HUES48 (cell line): ENCODE data around the gene FOLR2.

ENCODE experiments used
- H3K27ac ChIP-seq: one replicate; pipeline ENCODE4 v1.7.0; 2013; ENCODE audit warnings: low read depth, low read length, inconsistent platforms
- H3K27me3 ChIP-seq: 2 replicates; pipeline ENCODE4 v1.6.1; 2013; ENCODE audit warnings: mild to moderate bottlenecking, low read length; ENCODE audit not compliant: control insufficient read depth, insufficient read depth
- H3K36me3 ChIP-seq: 2 replicates; pipeline ENCODE4 v1.6.1; 2013; ENCODE audit warnings: low read length; ENCODE audit not compliant: control insufficient read depth, insufficient read depth
- H3K4me1 ChIP-seq: 2 replicates; pipeline ENCODE4 v1.6.1; 2013; ENCODE audit warnings: mild to moderate bottlenecking, low read length; ENCODE audit not compliant: control insufficient read depth, insufficient read depth
- H3K4me3 ChIP-seq: 2 replicates; pipeline ENCODE4 v1.5.1; 2013; ENCODE audit warnings: mild to moderate bottlenecking, low read depth, low read length
- H3K9ac ChIP-seq: 2 replicates; pipeline ENCODE4 v1.6.1; 2013; ENCODE audit warnings: mild to moderate bottlenecking, low read depth, low read length, moderate library complexity
- H3K9me3 ChIP-seq: 2 replicates; pipeline ENCODE4 v1.6.1; 2013; ENCODE audit warnings: low read length; ENCODE audit not compliant: control insufficient read depth, insufficient read depth

FOLR2 gene

DNA sequence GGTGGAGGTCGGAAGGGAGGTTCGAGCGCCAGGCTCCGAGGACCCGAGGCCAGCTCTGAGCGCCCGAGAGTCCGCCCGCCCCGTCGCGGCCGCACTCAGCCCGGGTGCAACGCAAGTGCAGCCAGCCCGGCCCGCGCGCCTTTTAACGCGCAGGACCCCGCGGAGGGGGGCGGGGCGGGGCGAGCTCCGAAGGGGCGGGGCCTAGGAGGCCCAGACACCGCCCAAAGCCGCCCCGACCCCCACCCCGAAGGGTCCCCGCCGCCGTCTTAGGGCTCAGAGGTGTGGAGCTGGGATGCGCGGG lies 27.4 kb downstream of the FOLR2 start, which contains the start of gene PHOX2A:
TSS of gene PHOX2A (minus strand) at position 117 of the 301 bp plus-strand sequence. CDS start 172 bp downstream, outside the sequence.
- H3K4me1 ChIP-seq = peaks cover 20% of the 10 kb centered on the region
- H3K9ac ChIP-seq = no peak within 1 kb of the TSS
- peaks cover 99% of the 10 kb centered on the region for H3K27me3 ChIP-seq

DNA sequence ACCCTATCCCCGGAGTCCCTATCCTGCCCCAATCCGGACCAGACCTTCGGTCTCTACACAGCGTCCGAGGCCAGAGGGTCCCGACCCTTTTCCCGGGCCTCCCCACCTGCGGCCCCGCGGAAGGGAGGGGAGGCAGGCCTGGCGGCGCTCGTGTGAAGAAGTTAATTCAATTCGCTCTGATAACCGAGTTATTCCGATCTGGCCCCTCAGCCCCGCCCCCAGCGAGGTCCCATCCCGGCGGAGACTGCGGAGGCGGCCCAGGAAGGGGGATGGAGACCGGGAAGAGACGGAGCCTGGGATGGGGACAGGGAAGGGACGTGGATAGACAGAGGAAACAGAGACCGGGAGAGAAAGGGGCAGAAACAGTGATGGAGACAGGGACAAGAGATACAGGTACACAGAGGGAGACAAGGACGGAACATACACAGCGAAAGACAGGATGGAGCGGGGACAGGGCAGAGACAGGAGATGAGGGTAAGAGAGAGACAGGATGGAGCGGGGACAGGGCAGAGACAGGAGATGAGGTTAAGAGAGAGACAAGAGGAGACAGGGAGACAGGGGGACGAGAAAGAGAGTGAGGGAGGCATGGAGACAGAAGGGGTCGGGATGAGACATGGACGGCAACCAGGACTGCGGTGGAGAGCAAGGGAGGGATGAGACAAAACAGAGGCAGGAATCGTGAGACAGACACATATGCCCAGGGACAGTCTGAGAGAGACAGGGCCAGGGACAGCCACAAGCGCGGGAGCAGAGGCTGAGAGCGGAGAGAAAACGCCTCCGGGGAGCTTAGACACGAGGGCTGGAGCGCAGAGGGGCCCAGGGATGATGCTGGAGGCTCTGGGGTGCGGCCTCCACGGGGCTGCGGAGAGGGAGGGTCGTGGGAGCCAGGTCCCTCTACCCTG lies 28.0 kb downstream of the FOLR2 start:
- Histone ChIP-seq H3K9ac (no peak overlapping the region), H3K27me3 (peaks cover 97% of the 10 kb centered on the region), H3K9me3 (no peaks in the 10 kb centered on the region), H3K4me1 (peaks cover 16% of the 10 kb centered on the region), H3K36me3 (no peaks in the 10 kb centered on the region), H3K27ac (no peak overlapping the region), H3K4me3 (peak overlapping the region; percentile 68)

More for the DNA sequence above, 27.4 kb downstream of the FOLR2 start, which contains the start of gene PHOX2A:
- H3K27ac ChIP-seq = no peak within 1 kb of the TSS
- H3K36me3 ChIP-seq = no peaks in the 10 kb centered on the region
- H3K9me3 ChIP-seq = no peaks in the 10 kb centered on the region
- peak within 1 kb of the TSS; percentile 68 for H3K4me3 ChIP-seq

DNA sequence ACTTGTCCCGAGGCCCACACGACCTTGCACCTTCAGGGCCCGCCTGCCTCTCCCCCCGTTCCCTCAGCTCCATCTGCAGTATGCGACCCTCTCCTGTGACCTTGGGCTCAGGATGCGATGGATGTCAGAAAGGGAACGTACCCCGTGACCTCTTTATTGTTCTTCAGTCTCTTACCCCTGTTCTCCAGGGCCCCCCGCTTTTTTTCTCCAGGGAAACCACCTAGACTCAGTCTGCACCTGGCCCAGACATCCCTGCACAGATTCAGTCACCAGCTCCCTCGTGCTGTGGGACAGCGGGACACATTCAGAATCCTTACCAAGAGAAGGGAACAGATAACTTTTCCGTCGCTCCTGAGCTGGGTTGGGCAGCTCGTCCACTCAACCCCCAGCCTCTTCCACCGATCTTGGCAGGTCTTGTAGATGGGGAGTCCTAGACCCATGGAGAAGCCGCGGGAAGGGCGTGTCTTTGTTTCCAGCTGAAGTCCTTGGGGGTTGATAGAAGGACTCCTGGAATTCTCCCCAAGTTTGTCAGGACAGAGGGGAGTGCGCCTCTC lies 28.7 kb downstream of the FOLR2 start:
- H3K4me3 ChIP-seq = peak overlapping the region; percentile 68
- H3K4me1 ChIP-seq = peaks cover 12% of the 10 kb centered on the region
- no peaks in the 10 kb centered on the region for H3K9me3 ChIP-seq
- H3K27ac ChIP-seq = no peak overlapping the region
- H3K36me3 ChIP-seq = no peaks in the 10 kb centered on the region
- no peak overlapping the region for H3K9ac ChIP-seq
- H3K27me3 ChIP-seq = peaks cover 90% of the 10 kb centered on the region

DNA sequence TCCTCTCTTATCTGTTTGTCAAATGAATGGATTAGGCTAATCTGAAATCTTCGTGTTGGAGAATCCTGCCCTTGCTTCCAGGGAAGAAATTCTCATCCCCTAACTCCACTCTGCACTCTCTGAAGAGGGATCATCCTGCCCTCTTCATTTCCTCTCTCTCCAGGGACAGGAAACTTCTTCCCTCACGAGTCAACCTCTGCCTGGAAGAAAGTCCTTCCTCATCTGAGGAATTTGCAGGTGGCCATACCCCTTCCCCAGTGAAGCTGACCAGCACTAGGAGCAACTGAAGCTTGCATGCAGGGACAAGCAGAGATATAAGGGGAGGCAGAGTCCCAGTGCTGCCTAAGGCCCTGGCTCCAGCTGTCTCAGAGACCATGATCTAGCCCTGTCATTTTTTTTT lies 31.0 kb downstream of the FOLR2 start:
- H3K4me1 ChIP-seq = peaks cover 5% of the 10 kb centered on the region; the same call in 1 of the 2 replicates
- no peaks in the 10 kb centered on the region for H3K9me3 ChIP-seq
- H3K27me3 ChIP-seq = peaks cover 67% of the 10 kb centered on the region
- no peaks in the 10 kb centered on the region for H3K36me3 ChIP-seq
- no peak overlapping the region for H3K27ac ChIP-seq
- no peak overlapping the region for H3K4me3 ChIP-seq
- no peak overlapping the region for H3K9ac ChIP-seq

DNA sequence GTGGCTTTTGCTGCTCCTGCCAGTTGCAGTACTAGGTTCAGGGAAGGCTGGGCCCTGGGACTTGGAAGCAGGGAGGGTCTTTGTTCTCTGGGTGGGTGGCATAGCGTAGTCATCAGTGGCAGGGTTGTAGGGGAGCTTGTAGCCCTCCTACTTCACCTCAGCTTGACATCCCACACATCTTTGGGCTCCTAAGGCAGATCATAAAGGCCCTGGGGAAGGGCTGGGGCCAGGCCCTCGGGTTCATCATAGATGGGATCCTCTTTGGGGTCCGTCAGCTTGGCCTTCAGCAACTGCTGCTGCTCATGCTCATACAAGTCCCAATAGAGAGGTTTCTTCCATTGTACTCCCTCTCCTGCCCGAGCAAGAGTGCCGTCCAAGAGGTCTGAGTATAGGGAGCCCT lies 33.4 kb downstream of the FOLR2 start:
- H3K27me3 ChIP-seq = peaks cover 45% of the 10 kb centered on the region
- no peak overlapping the region for H3K9ac ChIP-seq
- H3K9me3 ChIP-seq = no peaks in the 10 kb centered on the region
- no peak overlapping the region for H3K27ac ChIP-seq
- H3K36me3 ChIP-seq = no peaks in the 10 kb centered on the region
- no peak overlapping the region for H3K4me3 ChIP-seq
- H3K4me1 ChIP-seq = peaks cover 2% of the 10 kb centered on the region; the same call in 1 of the 2 replicates

DNA sequence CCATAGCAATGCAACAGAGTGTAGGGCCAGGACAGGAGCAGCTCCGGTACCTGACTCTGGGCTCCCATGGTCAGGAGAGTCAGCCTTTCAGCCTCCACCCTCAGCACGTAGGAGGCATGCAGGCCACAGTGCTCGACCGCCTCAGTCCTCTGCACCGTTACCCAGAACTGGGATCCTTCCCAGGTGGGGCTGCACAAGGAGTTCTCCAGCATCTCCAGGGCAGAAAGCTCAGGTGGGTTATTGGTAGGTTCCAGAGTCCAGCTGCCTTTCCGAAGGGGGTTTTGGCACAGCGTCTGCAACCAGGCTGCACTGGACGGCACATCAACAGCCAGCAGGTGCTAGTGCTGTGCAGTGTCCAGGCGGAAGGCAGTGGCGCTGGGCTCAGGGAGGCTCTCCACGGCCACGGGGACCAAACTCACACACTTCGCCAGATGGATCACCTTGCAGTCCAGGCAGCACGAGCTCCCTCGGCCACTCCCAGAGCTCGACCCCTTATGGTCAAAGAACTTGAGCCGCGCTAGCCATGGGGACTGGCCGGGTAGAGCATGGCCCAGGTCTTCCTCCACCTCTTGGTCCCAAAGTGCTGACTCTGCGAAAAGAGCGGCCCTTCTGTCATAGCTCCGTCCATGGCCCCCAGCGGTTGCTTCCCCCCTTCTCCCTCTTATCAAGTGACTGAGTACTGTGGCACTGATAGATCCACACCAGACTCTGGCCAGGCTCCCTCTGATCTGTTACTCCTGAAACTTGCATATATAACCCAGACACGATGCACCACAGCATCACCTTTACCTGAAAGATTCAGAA lies 34.3 kb downstream of the FOLR2 start:
- Histone ChIP-seq H3K9ac (no peak overlapping the region), H3K4me3 (no peak overlapping the region), H3K36me3 (no peaks in the 10 kb centered on the region), H3K4me1 (no peaks in the 10 kb centered on the region), H3K9me3 (no peaks in the 10 kb centered on the region), H3K27ac (no peak overlapping the region), H3K27me3 (peaks cover 39% of the 10 kb centered on the region)

DNA sequence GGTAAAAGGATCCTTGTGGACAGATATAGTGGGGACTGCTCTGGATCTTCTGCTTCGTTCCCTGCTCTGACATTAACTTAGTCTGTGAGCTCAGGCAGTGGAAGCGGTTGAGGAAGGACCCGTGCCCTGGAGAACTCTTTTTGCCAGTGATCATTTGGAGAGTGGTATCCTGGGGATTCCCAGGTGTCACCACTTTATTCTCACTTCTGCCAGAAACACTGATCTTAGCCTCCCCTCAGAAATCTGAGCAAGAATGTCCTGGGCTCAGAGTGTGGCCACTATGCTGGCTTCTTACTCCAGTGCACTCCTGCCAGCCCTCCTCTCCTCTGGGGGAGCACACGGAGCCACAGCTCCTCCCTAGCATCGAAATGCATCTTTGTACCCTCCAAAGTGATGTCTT lies 35.0 kb downstream of the FOLR2 start:
- no peak overlapping the region for H3K9ac ChIP-seq
- H3K27me3 ChIP-seq = peaks cover 34% of the 10 kb centered on the region
- H3K4me1 ChIP-seq = no peaks in the 10 kb centered on the region
- no peak overlapping the region for H3K4me3 ChIP-seq
- no peaks in the 10 kb centered on the region for H3K36me3 ChIP-seq
- H3K9me3 ChIP-seq = no peaks in the 10 kb centered on the region
- H3K27ac ChIP-seq = no peak overlapping the region

DNA sequence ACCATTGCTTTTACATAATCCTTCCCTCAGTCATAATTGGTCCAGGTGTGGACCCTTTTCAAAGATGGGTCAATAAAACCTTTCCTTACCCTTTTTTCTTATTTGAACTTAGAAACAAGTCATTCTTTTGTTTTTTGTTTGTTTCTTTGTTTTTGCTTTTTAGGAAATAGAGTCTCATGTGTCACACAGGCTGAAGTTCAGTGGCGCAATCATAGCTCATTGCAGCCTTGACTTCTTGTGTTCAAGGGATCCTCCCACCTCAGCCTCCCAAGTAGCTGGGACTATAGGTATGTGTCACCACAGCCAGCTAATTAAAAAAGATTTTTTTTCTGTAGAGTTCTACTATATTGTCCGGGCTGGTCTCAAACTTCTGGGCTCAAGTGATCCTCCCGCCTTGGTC lies 36.8 kb downstream of the FOLR2 start:
- H3K9me3 ChIP-seq = no peaks in the 10 kb centered on the region
- no peaks in the 10 kb centered on the region for H3K36me3 ChIP-seq
- no peaks in the 10 kb centered on the region for H3K4me1 ChIP-seq
- no peak overlapping the region for H3K9ac ChIP-seq
- H3K27ac ChIP-seq = no peak overlapping the region
- H3K27me3 ChIP-seq = peaks cover 16% of the 10 kb centered on the region
- H3K4me3 ChIP-seq = no peak overlapping the region

DNA sequence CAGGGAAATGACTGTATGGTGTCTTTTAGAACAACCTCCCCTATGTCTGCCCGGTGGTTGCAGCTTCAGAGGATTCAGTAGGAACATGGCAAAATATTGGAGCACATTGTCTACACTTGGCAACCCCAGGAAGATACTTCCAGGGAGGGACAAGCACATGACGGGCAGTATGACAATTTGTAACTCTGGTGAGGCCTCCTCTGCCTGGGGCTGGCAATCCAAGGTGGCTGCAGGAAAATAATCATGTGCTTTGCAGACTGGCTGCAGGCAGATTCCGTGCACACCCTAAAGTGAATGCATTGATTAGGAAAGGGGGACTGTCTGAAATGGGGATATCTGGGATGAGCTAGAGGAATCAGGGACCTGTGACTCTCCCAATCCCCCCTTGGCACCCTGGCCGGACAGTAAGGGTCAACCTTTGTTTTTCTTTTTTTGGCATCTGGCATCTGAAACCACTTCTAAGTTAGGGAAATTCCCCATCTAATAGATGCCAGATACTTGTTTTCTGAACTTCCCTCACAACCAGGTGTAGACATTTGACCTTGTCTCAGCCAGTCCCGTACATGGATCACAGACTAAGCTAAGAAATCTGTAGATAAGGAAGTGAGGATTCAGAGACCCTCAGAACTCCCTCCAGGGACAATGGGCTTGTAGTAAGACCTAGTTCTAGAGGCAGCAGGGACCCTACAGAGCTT lies 37.9 kb downstream of the FOLR2 start:
- Histone ChIP-seq H3K9ac (no peak overlapping the region), H3K4me3 (no peak overlapping the region), H3K27me3 (peaks cover 6% of the 10 kb centered on the region; the same call in 1 of the 2 replicates)

DNA sequence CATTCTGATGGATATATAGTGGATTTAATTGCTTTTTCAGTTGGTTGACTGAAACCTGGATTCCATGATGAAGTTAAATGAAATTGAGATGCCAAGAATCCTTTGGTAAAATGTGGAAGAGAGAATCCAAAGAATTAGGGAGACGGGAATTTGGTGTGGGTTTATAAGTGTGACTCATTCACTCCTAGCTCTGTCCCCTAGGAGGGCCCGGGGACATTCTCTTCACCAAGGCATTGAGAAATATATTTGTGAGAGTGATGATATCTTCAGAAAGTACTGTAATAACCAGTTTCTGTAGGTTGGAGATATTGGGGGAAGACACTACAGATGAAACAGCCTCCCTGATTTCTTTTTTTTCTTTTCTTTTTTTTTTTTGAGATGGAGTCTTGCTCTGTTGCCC lies 41.0 kb downstream of the FOLR2 start:
- no peak overlapping the region for H3K27ac ChIP-seq
- H3K36me3 ChIP-seq = no peaks in the 10 kb centered on the region
- H3K4me3 ChIP-seq = no peak overlapping the region
- no peak overlapping the region for H3K9ac ChIP-seq
- no peaks in the 10 kb centered on the region for H3K9me3 ChIP-seq
- peaks cover 7% of the 10 kb centered on the region for H3K4me1 ChIP-seq
- H3K27me3 ChIP-seq = peaks cover 6% of the 10 kb centered on the region; the same call in 1 of the 2 replicates

More for the DNA sequence above, 37.9 kb downstream of the FOLR2 start:
- no peak overlapping the region for H3K27ac ChIP-seq
- no peaks in the 10 kb centered on the region for H3K36me3 ChIP-seq
- no peaks in the 10 kb centered on the region for H3K9me3 ChIP-seq
- H3K4me1 ChIP-seq = no peaks in the 10 kb centered on the region
